ENCODE results near the gene CLEC2D.

GRCh38 chr12:9718968-9719367 lies 49.5 kb downstream of the CLEC2D start:
- no peak for TF ChIP-seq CTCF (IDR thresholded peaks at IDR 0.05; ENCODE audit: low read depth, low read length, missing input control)
- TF ChIP-seq ATF3 (IDR thresholded peaks at IDR 0.05): no peak
- TF ChIP-seq RAD21 (IDR thresholded peaks at IDR 0.05): no peak
- TF ChIP-seq, protein P1, sequence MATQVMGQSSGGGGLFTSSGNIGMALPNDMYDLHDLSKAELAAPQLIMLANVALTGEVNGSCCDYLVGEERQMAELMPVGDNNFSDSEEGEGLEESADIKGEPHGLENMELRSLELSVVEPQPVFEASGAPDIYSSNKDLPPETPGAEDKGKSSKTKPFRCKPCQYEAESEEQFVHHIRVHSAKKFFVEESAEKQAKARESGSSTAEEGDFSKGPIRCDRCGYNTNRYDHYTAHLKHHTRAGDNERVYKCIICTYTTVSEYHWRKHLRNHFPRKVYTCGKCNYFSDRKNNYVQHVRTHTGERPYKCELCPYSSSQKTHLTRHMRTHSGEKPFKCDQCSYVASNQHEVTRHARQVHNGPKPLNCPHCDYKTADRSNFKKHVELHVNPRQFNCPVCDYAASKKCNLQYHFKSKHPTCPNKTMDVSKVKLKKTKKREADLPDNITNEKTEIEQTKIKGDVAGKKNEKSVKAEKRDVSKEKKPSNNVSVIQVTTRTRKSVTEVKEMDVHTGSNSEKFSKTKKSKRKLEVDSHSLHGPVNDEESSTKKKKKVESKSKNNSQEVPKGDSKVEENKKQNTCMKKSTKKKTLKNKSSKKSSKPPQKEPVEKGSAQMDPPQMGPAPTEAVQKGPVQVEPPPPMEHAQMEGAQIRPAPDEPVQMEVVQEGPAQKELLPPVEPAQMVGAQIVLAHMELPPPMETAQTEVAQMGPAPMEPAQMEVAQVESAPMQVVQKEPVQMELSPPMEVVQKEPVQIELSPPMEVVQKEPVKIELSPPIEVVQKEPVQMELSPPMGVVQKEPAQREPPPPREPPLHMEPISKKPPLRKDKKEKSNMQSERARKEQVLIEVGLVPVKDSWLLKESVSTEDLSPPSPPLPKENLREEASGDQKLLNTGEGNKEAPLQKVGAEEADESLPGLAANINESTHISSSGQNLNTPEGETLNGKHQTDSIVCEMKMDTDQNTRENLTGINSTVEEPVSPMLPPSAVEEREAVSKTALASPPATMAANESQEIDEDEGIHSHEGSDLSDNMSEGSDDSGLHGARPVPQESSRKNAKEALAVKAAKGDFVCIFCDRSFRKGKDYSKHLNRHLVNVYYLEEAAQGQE (IDR thresholded peaks at IDR 0.05): no peak
- TF ChIP-seq HNF4G (IDR thresholded peaks at IDR 0.05): no peak
- no peak for TF ChIP-seq FOXA1 (IDR thresholded peaks at IDR 0.05)

Data from liver (tissue), 3 donors.